LNCaP clone FGC (cell line): ENCODE results near the gene TMEM140.

Experiments used
- DNase-seq: peaks from one replicate; pipeline ENCODE4 v3.0.0-alpha.2; 2011; ENCODE audit warnings: low read depth
- H3K4me3 ChIP-seq: 2 replicates; pipeline ENCODE4 v1.5.1; 2011; ENCODE audit warnings: mild to moderate bottlenecking, low read depth, low read length, control low read depth
- TF ChIP-seq, protein P1 (sequence below): IDR thresholded peaks from 2 replicates; pipeline ENCODE4 v1.5.1; 2012; ENCODE audit warnings: mild to moderate bottlenecking; ENCODE audit not compliant: control insufficient read depth, insufficient read depth; ENCODE audit errors: extremely low read depth

Gene TMEM140

GRCh38 chr7:135147341-135147898, 452 bp upstream of the TMEM140 start:
- TF ChIP-seq, protein P1, sequence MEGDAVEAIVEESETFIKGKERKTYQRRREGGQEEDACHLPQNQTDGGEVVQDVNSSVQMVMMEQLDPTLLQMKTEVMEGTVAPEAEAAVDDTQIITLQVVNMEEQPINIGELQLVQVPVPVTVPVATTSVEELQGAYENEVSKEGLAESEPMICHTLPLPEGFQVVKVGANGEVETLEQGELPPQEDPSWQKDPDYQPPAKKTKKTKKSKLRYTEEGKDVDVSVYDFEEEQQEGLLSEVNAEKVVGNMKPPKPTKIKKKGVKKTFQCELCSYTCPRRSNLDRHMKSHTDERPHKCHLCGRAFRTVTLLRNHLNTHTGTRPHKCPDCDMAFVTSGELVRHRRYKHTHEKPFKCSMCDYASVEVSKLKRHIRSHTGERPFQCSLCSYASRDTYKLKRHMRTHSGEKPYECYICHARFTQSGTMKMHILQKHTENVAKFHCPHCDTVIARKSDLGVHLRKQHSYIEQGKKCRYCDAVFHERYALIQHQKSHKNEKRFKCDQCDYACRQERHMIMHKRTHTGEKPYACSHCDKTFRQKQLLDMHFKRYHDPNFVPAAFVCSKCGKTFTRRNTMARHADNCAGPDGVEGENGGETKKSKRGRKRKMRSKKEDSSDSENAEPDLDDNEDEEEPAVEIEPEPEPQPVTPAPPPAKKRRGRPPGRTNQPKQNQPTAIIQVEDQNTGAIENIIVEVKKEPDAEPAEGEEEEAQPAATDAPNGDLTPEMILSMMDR = no peak
- peak overlapping the region; percentile 63 for H3K4me3 ChIP-seq
- no peak for DNase-seq

GRCh38 chr7:135150072-135150782, 2.4 kb downstream of the TMEM140 start:
- TF ChIP-seq, protein P1 = no peak
- no peak for DNase-seq
- peak overlapping the region; percentile 63 for H3K4me3 ChIP-seq

- DNase-seq = no peak
Measured at GRCh38 chr7:135151132-135151531, 3.3 kb downstream of the TMEM140 start.

GRCh38 chr7:135151533-135151932, 3.7 kb downstream of the TMEM140 start:
- no peak for DNase-seq
- H3K4me3 ChIP-seq = no peak overlapping the region
- TF ChIP-seq, protein P1 = no peak

More at GRCh38 chr7:135151132-135151531, 3.3 kb downstream of the TMEM140 start:
- TF ChIP-seq, protein P1 = no peak
- H3K4me3 ChIP-seq = no peak overlapping the region

DNA sequence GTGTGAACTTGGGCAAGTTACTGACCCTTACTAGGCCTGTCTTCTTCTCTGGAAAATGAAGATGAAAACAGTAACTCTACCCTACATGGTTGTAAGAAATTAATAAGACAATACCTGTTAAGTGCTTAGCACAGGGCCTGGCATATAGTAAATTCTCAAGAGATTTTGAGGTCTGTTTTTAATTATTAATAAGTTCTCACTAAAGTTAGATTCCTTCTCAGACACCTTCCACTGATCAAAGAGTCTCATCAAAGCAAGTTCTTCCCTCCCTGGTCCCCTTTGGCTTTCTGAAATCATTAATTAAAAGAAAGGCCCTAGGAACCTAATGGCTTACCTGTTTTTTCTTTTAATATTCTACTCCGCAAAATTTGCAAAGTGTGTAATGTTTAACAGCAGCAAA, 4.6 kb downstream of the TMEM140 start:
- no peak overlapping the region for H3K4me3 ChIP-seq
- DNase-seq = no peak
- TF ChIP-seq, protein P1 = no peak

GRCh38 chr7:135154734-135155133, 6.9 kb downstream of the TMEM140 start:
- TF ChIP-seq, protein P1 = no peak
- no peak for DNase-seq

More at GRCh38 chr7:135154734-135155133, 6.9 kb downstream of the TMEM140 start:
- H3K4me3 ChIP-seq = no peak overlapping the region
